HG02852 (cell line): ENCODE data around the gene VAV2.

ENCODE experiments used
- ATAC-seq: cut with Tn5 transposase; IDR thresholded peaks from one replicate; pipeline ENCODE4 v1.9.1; 2021; ENCODE audit warnings: mild to moderate bottlenecking, moderate library complexity; ENCODE audit not compliant: unreplicated experiment

The VAV2 gene

GRCh38 chr9:133981589-133981957 lies 10.6 kb downstream of the VAV2 start:
- no peak for ATAC-seq

GRCh38 chr9:133980864-133981588 lies 11.1 kb downstream of the VAV2 start:
- no peak for ATAC-seq

- no peak for ATAC-seq
Measured at GRCh38 chr9:133979921-133980863, 11.9 kb downstream of the VAV2 start.

- ATAC-seq, result no peak
Measured at GRCh38 chr9:133979273-133979920, 12.7 kb downstream of the VAV2 start.

GRCh38 chr9:133978899-133979272 lies 13.2 kb downstream of the VAV2 start:
- ATAC-seq, result no peak

GRCh38 chr9:133978226-133978898 lies 13.8 kb downstream of the VAV2 start:
- no peak for ATAC-seq

GRCh38 chr9:133977421-133978201 lies 14.5 kb downstream of the VAV2 start:
- ATAC-seq, result no peak

GRCh38 chr9:133976887-133977286 lies 15.2 kb downstream of the VAV2 start:
- no peak for ATAC-seq

- ATAC-seq, result no peak
Measured at GRCh38 chr9:133976191-133976861, 15.8 kb downstream of the VAV2 start.

- ATAC-seq, result no peak
Measured at GRCh38 chr9:133975511-133975910, 16.6 kb downstream of the VAV2 start.

- no peak for ATAC-seq
Measured at GRCh38 chr9:133974631-133975341, 17.3 kb downstream of the VAV2 start.

- no peak for ATAC-seq
Measured at GRCh38 chr9:133973791-133974630, 18.1 kb downstream of the VAV2 start.

- no peak for ATAC-seq
Measured at GRCh38 chr9:133973111-133973790, 18.9 kb downstream of the VAV2 start.

- ATAC-seq, result no peak
Measured at GRCh38 chr9:133971981-133972941, 19.9 kb downstream of the VAV2 start.

GRCh38 chr9:133971121-133971951 lies 20.8 kb downstream of the VAV2 start:
- no peak for ATAC-seq
